Fibroblast of peridontal ligament (primary cell): Measurements from ENCODE around the gene GPNMB.
A peak's percentile ranks its signal among the peaks of the same experiment; 100 is the strongest.

ENCODE experiments used
- DNase-seq: peaks from one replicate; pipeline ENCODE4 v3.0.0-alpha.2; 2010; ENCODE audit errors: extremely low read depth

The GPNMB gene

GRCh38 chr7:23230641-23231101, 15.9 kb upstream of the GPNMB start:
- DNase-seq, result no peak

GRCh38 chr7:23232966-23233365, 13.6 kb upstream of the GPNMB start:
- no peak for DNase-seq

- peak; percentile 55 for DNase-seq
Observed at GRCh38 chr7:23234569-23235296, 11.8 kb upstream of the GPNMB start.

GRCh38 chr7:23235813-23236221, 10.8 kb upstream of the GPNMB start:
- DNase-seq, result peak; percentile 49

- DNase-seq, result no peak
Observed at GRCh38 chr7:23237000-23237399, 9.6 kb upstream of the GPNMB start.

GRCh38 chr7:23238983-23239652, 7.5 kb upstream of the GPNMB start:
- DNase-seq, result no peak

- DNase-seq, result no peak
Observed at GRCh38 chr7:23239698-23240097, 6.9 kb upstream of the GPNMB start.

- peak; percentile 21 for DNase-seq
Observed at GRCh38 chr7:23242321-23242720, 4.3 kb upstream of the GPNMB start.

GRCh38 chr7:23242935-23243334, 3.6 kb upstream of the GPNMB start:
- DNase-seq, result no peak

GRCh38 chr7:23247046-23247602, 549 bp downstream of the GPNMB start:
- DNase-seq, result no peak

GRCh38 chr7:23247603-23248335, 1.2 kb downstream of the GPNMB start:
- DNase-seq, result no peak

- DNase-seq, result peak; percentile 23
Observed at GRCh38 chr7:23249486-23249885, 2.9 kb downstream of the GPNMB start.

- no peak for DNase-seq
Observed at GRCh38 chr7:23254051-23254681, 7.6 kb downstream of the GPNMB start.

- DNase-seq, result no peak
Observed at GRCh38 chr7:23256731-23257130, 10.2 kb downstream of the GPNMB start.

GRCh38 chr7:23260371-23260770, 13.8 kb downstream of the GPNMB start:
- DNase-seq, result no peak

GRCh38 chr7:23261843-23262452, 15.4 kb downstream of the GPNMB start:
- peak; percentile 65 for DNase-seq

- DNase-seq, result no peak
Observed at GRCh38 chr7:23264916-23265458, 18.4 kb downstream of the GPNMB start.

GRCh38 chr7:23266918-23267317, 20.3 kb downstream of the GPNMB start:
- no peak for DNase-seq

GRCh38 chr7:23267357-23267756, 20.8 kb downstream of the GPNMB start:
- no peak for DNase-seq

- no peak for DNase-seq
Observed at GRCh38 chr7:23268167-23268566, 21.6 kb downstream of the GPNMB start.

- no peak for DNase-seq
Observed at GRCh38 chr7:23268746-23269145, 22.2 kb downstream of the GPNMB start.
